NCI-H1092 treated with DMSO at 0.1 percent for 48 hours (cell line): ENCODE results near the gene ARMC7.

Source experiments
- DNase-seq: peaks from one replicate; lab custom pipeline; 2025; lab: John Stamatoyannopoulos, UW

Gene ARMC7

GRCh38 chr17:75078284-75079022, 31.3 kb upstream of the ARMC7 start:
- no peak for DNase-seq

DNA sequence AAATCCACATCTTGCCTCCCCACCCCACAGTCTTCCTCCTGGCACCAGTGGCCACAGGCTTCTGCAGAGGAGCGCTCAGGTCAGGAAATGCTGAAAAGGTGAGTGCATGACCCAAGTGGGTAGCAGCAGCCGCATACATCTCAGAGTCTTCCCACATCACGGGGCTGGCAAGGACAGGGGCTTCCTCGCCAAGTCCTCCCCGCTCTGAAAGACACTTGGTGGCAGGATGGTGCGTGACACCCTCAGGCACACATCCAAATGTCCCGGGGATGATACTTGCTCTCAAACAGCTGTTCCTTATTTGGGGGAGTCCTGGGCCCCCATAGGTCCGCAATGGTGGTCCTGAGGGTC, 30.8 kb upstream of the ARMC7 start:
- no peak for DNase-seq

- no peak for DNase-seq
These were observed 27.9 kb upstream of the ARMC7 start for GRCh38 chr17:75081611-75082540.

- DNase-seq: no peak
These were observed 27.1 kb upstream of the ARMC7 start for GRCh38 chr17:75082683-75083082.

- DNase-seq: no peak
These were observed 25.6 kb upstream of the ARMC7 start for GRCh38 chr17:75084039-75084660.

DNA sequence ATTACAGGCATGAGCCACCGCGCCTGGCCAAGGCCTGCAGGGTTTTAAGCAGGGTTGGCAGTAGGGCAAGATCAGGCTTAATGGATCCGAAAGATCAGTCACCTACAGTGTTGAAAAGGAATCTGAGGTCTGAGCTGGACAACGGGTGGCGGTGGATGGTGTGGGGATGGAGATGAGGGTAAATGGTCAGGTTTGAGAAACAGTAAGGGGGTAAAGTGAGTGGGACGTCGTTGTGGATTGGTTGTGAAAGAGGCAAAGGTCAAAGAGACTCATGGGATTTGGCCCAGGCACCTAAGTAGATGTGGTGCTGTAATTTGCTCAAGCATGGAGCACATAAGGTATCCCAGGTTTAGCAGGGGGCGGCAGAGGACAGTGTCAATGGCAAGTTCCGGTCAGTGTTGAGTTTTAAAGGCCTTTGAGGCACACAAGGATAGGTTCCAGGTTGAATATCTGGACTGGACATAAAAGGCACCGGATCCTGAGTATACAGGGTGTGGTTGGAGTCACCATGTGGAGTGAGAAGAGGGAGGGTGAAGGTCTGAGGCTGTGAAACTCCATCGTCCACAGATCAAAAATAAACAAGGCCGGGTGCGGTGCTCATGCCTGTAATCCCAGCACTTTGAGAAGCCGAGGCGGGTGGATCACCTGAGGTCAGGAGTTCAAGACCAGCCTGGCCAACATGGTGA, 23.1 kb upstream of the ARMC7 start:
- DNase-seq: no peak

- DNase-seq: no peak
These were observed 22.6 kb upstream of the ARMC7 start for GRCh38 chr17:75087182-75087557.

- no peak for DNase-seq
These were observed 22.0 kb upstream of the ARMC7 start, which contains the start of gene SLC16A5 for GRCh38 chr17:75087558-75088453. Gene SLC16A5 (plus strand): TSS chr17:75087954. CDS start chr17:75093637, 5,683 bp downstream.

- DNase-seq: no peak
These were observed 21.0 kb upstream of the ARMC7 start for GRCh38 chr17:75088465-75089417.

DNA sequence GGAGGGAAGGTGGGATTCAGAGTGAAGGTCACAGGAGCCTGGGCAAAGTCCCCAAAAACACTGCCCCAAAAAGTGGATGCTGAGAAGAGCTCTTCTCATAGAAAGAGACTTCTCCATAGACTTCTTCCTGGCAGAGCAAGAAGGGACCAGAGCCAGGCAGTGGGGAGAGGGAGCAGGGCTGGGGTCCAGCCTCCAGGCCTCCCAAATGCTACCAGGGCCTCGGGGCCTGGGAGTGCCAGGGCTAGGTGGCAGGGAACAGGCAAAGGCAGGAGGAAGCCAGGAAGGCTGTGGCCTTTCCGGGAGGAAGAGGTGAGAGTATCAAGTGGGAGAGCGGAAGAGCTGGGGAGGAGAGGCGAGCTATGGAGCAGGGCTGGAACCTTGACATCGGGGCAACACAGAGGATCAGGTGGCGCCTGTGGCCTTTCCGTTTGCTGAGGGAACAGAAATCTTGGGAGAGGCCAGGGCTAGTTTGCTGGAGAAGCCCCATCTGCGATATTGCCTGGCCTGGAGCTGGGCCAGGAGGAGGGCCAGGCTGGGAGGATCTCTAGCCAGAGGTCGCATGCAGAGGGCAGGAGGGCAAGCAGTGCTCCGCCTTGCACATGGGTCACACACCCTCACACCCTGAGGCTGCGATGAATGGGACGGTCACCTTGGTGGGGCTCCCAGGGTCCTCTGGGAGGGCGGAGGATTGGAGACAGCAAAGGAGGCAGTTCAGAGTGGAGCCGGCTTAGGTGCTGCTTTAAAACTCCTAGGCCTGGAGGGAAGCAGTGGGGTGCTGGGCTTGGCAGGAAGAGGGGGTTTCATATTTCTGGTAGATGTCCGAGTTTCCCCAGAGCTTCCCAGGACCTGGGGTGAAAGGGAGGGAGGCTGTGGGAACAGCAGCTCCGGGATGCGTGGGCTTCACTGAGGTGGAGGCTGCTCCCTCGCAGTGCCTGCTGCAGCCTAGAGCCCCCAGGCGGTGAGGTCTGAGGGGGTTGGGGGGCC, 18.6 kb upstream of the ARMC7 start:
- no peak for DNase-seq

DNA sequence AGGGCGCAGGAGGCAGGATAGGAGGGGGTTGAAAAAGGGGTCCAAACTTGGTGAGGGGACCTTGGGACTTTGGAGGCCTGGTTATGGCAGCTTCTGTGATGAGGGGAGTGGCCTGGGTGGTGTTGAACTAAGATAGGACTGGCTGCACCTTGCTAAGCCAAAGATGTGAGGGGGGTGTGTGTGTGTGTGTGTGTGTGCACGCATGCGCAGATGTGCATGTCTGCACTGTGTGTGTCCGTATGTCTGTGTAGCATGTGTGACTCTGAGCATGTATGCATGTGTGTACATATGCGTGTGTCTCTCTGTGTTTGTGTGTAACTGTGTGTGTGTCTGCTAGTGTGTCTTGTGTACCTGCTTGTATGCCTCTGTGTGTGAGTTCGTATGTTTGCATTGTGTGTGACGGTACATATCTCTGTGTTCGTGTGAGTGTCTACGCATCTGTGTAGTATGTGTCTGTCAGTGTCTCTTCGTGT, 17.9 kb upstream of the ARMC7 start:
- DNase-seq: no peak

DNA sequence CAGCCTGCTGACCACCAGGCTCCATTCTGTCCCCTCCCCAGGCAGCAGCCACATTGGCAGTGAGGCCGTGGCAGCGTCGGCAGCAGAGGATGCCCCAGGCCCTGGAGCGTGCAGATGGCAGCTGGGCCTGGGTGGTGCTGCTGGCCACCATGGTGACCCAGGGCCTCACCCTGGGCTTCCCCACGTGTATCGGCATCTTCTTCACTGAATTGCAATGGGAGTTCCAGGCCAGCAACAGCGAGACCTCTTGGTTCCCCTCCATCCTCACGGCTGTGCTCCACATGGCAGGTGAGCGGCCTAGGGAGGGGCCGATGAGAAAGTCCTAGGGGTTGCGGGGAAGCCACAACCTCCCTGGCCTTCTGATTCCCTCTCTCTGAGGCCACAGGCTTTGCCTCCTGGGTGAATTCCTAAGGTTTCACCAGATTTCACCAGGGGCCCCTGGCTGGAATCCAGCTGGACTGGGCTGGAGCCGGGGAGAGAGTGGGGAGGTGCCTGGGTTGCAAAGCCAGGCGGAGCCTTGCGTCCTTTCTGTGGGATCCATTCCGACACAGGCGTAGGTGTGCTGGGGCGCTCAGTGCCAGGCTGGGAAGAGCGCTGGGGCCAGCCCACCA, 16.1 kb upstream of the ARMC7 start:
- no peak for DNase-seq

GRCh38 chr17:75094871-75095399, 14.8 kb upstream of the ARMC7 start:
- DNase-seq: no peak

- DNase-seq: no peak
These were observed 13.6 kb upstream of the ARMC7 start for GRCh38 chr17:75096082-75096625.

DNA sequence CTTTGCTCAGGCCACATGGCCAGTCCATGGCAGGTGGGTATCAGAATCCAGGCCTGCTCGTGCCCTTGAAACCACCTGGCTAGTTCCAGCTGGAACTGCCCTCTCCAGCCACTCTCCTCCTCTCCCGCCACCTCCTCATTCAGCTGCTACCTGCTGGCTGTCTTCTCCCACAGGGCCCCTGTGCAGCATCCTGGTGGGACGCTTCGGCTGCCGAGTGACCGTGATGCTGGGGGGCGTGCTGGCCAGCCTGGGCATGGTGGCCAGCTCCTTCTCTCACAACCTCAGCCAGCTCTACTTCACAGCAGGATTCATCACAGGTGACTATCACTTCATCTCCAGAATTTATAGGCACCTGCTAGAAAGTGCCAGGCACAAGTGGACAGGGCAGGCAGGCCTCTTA, 11.9 kb upstream of the ARMC7 start:
- no peak for DNase-seq

- no peak for DNase-seq
These were observed 10.9 kb upstream of the ARMC7 start for GRCh38 chr17:75098861-75099260.

DNA sequence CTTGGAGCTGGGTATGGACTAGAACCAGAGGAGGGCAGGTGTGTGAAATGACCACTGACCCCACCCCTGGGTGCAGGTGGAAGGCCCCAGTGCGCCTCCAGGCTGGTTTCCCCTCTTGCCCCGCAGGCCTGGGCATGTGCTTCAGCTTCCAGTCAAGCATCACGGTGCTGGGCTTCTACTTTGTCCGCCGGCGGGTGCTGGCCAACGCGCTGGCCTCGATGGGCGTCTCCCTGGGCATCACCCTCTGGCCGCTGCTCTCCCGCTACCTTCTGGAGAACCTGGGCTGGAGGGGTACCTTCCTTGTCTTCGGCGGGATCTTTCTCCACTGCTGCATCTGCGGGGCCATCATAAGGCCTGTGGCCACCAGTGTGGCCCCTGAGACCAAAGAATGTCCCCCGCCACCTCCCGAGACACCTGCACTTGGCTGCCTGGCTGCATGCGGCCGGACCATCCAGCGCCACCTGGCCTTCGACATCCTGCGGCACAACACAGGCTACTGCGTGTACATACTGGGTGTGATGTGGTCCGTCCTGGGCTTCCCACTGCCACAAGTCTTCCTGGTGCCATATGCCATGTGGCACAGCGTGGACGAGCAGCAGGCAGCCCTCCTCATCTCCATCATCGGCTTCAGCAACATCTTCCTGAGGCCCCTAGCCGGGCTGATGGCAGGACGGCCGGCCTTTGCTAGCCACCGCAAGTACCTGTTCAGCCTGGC, 9.7 kb upstream of the ARMC7 start:
- DNase-seq: no peak
